RKO (cell line): ENCODE results near the gene RSU1.
"Not testable (repeated sequence)": the region's sequence is repeated elsewhere in the genome, so short reads cannot be mapped to it uniquely, and the experiment has no call there.

Source experiments
- DNase-seq: peaks from one replicate; pipeline ENCODE4 v3.0.0-alpha.2; 2016; ENCODE audit warnings: low spot score

The RSU1 gene

GRCh38 chr10:16817125-16818019 is at the start of gene RSU1:
TSS of gene RSU1 (minus strand) at chr10:16817424. CDS start at chr10:16817081, 343 bp downstream.
- peak; percentile 100 for DNase-seq

- no peak for DNase-seq
These were observed 49.5 kb upstream of the RSU1 start for GRCh38 chr10:16866541-16867275.

- DNase-seq, result no peak
These were observed 48.5 kb upstream of the RSU1 start for GRCh38 chr10:16865766-16866165.

DNA sequence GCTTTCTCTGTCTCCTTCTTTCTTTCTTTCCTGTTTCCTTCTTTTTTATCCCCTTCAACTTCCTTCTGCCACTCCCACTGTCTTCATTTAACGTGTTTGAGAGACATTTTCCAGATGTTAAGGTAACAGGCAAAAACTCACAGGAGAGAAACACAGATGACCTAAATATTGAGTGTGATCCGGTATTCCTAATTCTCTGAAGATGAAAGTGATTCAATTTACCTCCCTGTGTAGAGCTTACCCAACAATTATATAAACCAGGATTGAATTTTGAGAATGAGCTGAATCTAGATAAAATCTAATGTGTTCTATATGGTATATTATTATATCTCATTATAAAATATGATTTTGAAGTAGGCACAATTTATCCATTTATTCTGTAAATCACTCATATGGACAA is 46.5 kb upstream of the RSU1 start:
- DNase-seq, result no peak

GRCh38 chr10:16857419-16857818 is 40.2 kb upstream of the RSU1 start:
- DNase-seq, result no peak

DNA sequence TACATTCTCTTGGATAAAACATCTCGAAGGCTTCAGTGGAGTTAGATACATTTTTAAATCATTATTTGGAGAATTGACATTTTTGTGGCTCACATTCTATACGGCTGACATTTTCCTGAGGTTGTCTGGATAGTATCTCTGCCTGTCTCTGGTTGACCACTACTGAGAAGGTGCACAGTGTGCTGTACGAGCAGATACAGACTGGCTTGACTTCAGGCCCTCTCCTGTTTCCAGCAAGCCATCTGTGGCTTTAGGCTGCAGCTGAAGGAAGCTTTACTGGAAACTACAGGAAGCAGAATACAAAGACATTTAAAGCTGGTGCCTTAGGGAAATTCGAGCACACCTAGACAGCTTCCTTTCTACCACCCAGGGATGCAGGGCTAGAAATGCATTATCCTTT is 39.3 kb upstream of the RSU1 start:
- DNase-seq, result no peak

GRCh38 chr10:16856092-16856491 is 38.9 kb upstream of the RSU1 start:
- no peak for DNase-seq

- DNase-seq, result peak; percentile 59
These were observed 37.4 kb upstream of the RSU1 start for GRCh38 chr10:16854623-16855022.

GRCh38 chr10:16853809-16854208 is 36.6 kb upstream of the RSU1 start:
- no peak for DNase-seq

DNA sequence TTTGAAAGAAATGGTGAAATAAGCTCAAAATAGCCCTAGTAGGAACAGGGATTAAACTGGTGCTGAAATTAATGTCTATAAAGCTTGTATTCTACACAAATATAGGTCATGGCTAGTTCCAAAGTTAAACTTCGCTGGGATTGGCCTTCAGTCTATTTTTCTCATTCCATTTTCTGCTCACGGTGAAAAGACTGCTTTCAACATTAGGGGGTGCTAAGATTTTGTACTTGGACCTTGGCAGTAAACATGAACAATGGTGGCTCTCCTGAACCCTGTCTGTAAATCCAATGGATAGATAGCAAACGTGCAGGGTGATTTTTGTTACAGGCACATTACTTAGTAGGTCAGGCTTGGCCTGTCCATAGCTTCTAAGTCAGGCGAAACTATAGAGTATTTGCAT is 36.0 kb upstream of the RSU1 start:
- DNase-seq, result peak; percentile 40

GRCh38 chr10:16852624-16853023 is 35.4 kb upstream of the RSU1 start:
- no peak for DNase-seq

GRCh38 chr10:16848562-16849154 is 31.4 kb upstream of the RSU1 start:
- no peak for DNase-seq

GRCh38 chr10:16847644-16848043 is 30.4 kb upstream of the RSU1 start:
- peak; percentile 36 for DNase-seq

- DNase-seq, result no peak
These were observed 28.0 kb upstream of the RSU1 start for GRCh38 chr10:16845248-16845647.

DNA sequence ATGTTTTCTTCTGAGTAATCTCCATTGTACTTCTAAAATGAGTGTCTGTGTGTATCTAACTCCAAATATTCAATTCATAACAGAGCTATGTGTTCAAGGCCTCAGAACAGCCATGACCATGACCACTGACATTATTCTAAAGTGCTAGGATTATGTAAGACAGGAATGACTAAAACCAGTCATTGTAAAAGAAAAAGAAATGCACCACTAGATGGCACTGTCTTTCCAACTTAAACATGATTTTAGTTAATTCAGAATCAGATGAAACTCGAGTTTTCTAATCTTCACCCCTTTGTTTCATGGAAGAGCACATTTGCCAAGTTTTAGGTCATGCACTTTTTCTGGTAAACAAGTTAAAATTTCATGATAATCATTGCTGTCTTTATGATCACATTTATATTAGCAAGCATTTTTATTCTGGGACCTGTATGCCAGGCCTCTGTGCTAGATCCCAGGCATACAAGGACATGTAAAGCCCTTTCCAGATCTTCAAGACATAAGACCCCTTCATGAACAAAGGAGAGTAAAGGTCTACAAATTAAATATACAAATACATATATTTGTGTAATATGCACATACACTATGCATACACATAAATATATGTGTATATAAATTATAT is 26.1 kb upstream of the RSU1 start:
- DNase-seq, result peak; percentile 96

DNA sequence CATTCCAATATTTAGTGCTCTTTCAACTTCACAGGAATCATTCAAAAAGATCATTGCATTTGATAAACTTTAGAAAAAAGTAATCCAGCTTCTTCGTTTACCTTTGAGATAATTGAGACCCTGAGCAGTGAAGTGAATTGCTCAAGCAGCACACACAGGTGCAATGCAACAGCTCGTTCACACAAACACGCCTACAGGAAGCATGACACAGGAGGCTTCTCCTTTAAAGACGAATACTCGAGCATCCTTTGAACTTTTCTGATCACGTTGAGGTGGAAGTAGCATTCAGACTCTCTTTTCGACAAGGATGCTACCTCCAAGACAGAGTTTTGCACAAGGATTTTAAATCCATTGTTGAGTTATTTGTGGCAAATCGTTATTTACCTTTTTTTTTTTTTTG is 18.0 kb upstream of the RSU1 start:
- DNase-seq, result no peak

- no peak for DNase-seq
These were observed 15.3 kb upstream of the RSU1 start for GRCh38 chr10:16832351-16833080.

GRCh38 chr10:16828701-16829175 is 11.5 kb upstream of the RSU1 start:
- peak; percentile 46 for DNase-seq

GRCh38 chr10:16828114-16828568 is 10.9 kb upstream of the RSU1 start:
- DNase-seq, result peak; percentile 92

DNA sequence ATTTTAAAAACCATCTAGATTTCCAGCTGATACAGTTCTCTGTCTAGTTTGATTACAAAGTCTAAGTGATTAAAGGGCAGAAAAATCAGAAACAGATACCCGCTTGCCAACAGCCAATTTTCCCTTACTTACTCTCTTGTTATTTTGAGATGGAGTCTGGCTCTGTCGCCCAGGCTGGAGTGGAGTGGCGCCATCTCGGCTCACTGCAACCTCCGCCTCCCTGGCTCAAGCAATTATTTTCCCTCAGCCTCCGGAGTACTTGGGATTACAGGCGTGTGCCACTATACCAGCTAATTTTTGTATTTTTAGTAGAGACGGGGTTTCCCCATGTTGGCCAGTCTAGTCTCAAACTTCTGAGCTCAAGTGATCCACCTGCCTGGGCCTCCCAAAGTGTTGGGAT is 10.2 kb upstream of the RSU1 start:
- not testable (repeated sequence) for DNase-seq

- no peak for DNase-seq
These were observed 5.6 kb upstream of the RSU1 start for GRCh38 chr10:16822726-16823360.
